ENCODE measurements around the gene PON2. TPM values are rescaled to one million over a fixed set of nuclear protein-coding genes. Genes with fewer than 3 reads are reported as not detected.

Gene PON2
- total and polyA plus RNA-seq, 2 of the 8 experiments (the other 6 are each of a cell fraction or from before 2014, with no cell fraction given) = 20.6 to 31.0 TPM

DNA sequence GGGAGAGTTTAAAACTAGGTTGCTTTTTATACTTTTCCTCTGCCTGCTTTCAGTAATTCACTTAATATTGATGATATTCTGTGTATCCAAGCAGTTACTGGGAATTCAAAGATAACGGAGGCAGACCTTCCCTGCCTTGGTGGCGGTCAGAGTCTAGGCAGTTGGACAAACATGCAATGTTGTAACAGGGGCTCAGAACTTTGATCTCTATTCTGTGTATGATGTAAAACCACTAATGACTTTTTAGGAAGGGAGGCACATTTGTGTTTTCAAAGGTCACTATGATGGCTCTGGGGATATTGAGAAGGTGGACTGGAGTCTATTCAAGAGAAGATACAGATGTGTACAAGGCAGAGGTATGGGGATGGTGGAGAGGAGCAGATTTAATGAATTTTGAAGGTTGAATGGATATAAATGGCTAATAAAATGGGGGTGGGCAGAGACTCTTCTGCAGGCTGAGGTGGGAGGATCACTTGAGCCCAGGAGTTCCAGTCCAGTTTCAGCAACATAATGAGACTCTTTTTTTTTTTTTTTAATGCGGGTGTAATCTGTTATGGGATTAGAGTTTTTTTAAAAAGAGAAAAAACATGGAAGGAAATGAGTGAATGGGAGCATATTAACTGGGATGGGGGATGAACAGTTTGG lies 5.7 kb upstream of the PON2 start (continued):
- TF ChIP-seq ATF2 (IDR thresholded peaks at IDR 0.05; ENCODE audit: low read length) = no peak
- no peak for TF ChIP-seq TBP (IDR thresholded peaks at IDR 0.05; ENCODE audit: low read depth, low read length)
- TF ChIP-seq CBX8 (IDR thresholded peaks at IDR 0.05; ENCODE audit: borderline replicate concordance, low read depth, low read length) = no peak
- TF ChIP-seq, protein P1, sequence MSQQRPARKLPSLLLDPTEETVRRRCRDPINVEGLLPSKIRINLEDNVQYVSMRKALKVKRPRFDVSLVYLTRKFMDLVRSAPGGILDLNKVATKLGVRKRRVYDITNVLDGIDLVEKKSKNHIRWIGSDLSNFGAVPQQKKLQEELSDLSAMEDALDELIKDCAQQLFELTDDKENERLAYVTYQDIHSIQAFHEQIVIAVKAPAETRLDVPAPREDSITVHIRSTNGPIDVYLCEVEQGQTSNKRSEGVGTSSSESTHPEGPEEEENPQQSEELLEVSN (IDR thresholded peaks at IDR 0.05) = no peak
- TF ChIP-seq NRF1 (IDR thresholded peaks at IDR 0.05; ENCODE audit: low read depth, low read length) = no peak
